OCI-LY7 (cell line): Measurements from ENCODE around the gene PTTG1. TPM values are rescaled to one million over a fixed set of nuclear protein-coding genes. Genes with fewer than 3 reads are reported as not detected.
A peak's percentile ranks its signal among the peaks of the same experiment; 100 is the strongest.

Experiments used
- BruUV-seq: library from RNA; stranded (reverse); fragments of 400-500 nt; replicated peaks from 2 replicates; lab custom pipeline; 2021; lab: Mats Ljungman, UMichigan
- CTCF ChIA-PET: fragments of 300-600 bp; sonication (Branson Sonifier 250); formaldehyde crosslinking; loops from one replicate; lab custom pipeline; 2022; ENCODE audit warnings: antibody characterized with exemption; ENCODE audit not compliant: unreplicated experiment; lab: Charles Lee
- POLR2A ChIA-PET: fragments of 300-600 bp; sonication (Branson Sonifier 250); formaldehyde crosslinking; loops from one replicate; lab custom pipeline; 2022; ENCODE audit warnings: antibody characterized with exemption; lab: Charles Lee
- DNase-seq: peaks from one replicate; pipeline ENCODE4 v3.0.0-alpha.2; 2015; ENCODE audit warnings: low spot score
- H2AFZ ChIP-seq: fragments of 200-600 bp; sonication (generic), shearing (Covaris generic); 2 replicates; pipeline ENCODE4 v1.6.1; 2014; ENCODE audit warnings: mild to moderate bottlenecking, antibody characterized with exemption, low read length, moderate library complexity
- H3K27ac ChIP-seq: fragments of 200-600 bp; sonication (generic); 2 replicates; pipeline ENCODE4 v1.5.1; 2014; ENCODE audit warnings: mixed run types, low read depth, mild to moderate bottlenecking, moderate library complexity, low read length, inconsistent platforms; ENCODE audit not compliant: poor library complexity, severe bottlenecking
- H3K36me3 ChIP-seq: fragments of 200-600 bp; sonication (generic); 2 replicates; pipeline ENCODE4 v1.6.1; 2014; ENCODE audit warnings: mild to moderate bottlenecking, antibody characterized with exemption, low read length, moderate library complexity, mixed read lengths; ENCODE audit not compliant: insufficient read depth
- H3K4me1 ChIP-seq: fragments of 200-600 bp; sonication (generic); 2 replicates; pipeline ENCODE4 v1.5.1; 2014; ENCODE audit warnings: mild to moderate bottlenecking, low read length; ENCODE audit not compliant: insufficient read depth, poor library complexity, severe bottlenecking
- H3K4me2 ChIP-seq: fragments of 200-600 bp; sonication (generic); 2 replicates; pipeline ENCODE4 v1.6.1; 2014; ENCODE audit warnings: mild to moderate bottlenecking, low read length
- H3K4me3 ChIP-seq: fragments of 200-600 bp; sonication (generic); 2 replicates; pipeline ENCODE4 v1.5.1; 2014; ENCODE audit warnings: mild to moderate bottlenecking, low read depth, low read length; ENCODE audit not compliant: poor library complexity, severe bottlenecking
- H3K79me2 ChIP-seq: fragments of 200-600 bp; sonication (generic); 2 replicates; pipeline ENCODE4 v1.6.1; 2016; ENCODE audit warnings: low read depth, mild to moderate bottlenecking, low read length, moderate library complexity, mixed read lengths; ENCODE audit not compliant: insufficient read depth
- H3K9me2 ChIP-seq: fragments of 200-600 bp; sonication (generic); 2 replicates; pipeline ENCODE4 v1.6.1; 2016; ENCODE audit warnings: mild to moderate bottlenecking, low read length, mixed read lengths; ENCODE audit not compliant: insufficient read depth
- H3K9me3 ChIP-seq: fragments of 200-600 bp; sonication (generic); 2 replicates; pipeline ENCODE4 v1.6.1; 2014; ENCODE audit warnings: mild to moderate bottlenecking, mixed run types, low read length, mixed read lengths
- H4K20me1 ChIP-seq: fragments of 200-600 bp; sonication (generic); 2 replicates; pipeline ENCODE4 v1.6.1; 2014; ENCODE audit warnings: mild to moderate bottlenecking, antibody characterized with exemption, low read length, moderate library complexity, mixed read lengths; ENCODE audit not compliant: insufficient read depth
- CTCF ChIP-seq: fragments of 200-600 bp; sonication (generic); conservative IDR thresholded peaks from 2 replicates; pipeline ENCODE4 v1.5.1; 2014; ENCODE audit warnings: mild to moderate bottlenecking, antibody characterized with exemption, low read length, moderate library complexity, mixed read lengths
- EZH2phosphoT487 ChIP-seq: fragments of 200-600 bp; sonication (generic); IDR thresholded peaks from 2 replicates; pipeline ENCODE4 v1.6.1; 2018; ENCODE audit warnings: low read depth, borderline replicate concordance, mild to moderate bottlenecking, mixed run types, antibody characterized with exemption, low read length, moderate library complexity, mixed read lengths
- intact Hi-C: fragments of 100-400 bp; cut with micrococcal nuclease; formaldehyde crosslinking; loops from one replicate; pipeline ENCODE4 v1.10.0; 2022; ENCODE audit not compliant: unreplicated experiment
- total RNA-seq, 2 experiments: library from RNA; depleted of rRNA in 1 of 2; stranded (reverse); fragments of >200 nt in 1 of 2; shearing (Covaris generic) in 1 of 2; gene quantifications; 2 replicates each; pipeline ENCODE4 v1.2.3, GENCODE V29; 2014 to 2022

PTTG1 gene
- total RNA-seq, 2 experiments from 2014 or later: 340 to 480 TPM

- H3K4me1 ChIP-seq: peaks cover 43% of the 10 kb centered on the region
- intact Hi-C loops: loop anchor here (2.0 to 10.0 kb wide), 2 partner anchors 21 to 715 kb away; no protein-coding TSS in a partner anchor
- H3K9me3 ChIP-seq: no peaks in the 10 kb centered on the region
- no TSS peak for BruUV-seq
- H3K79me2 ChIP-seq: peaks cover 73% of the 10 kb centered on the region
- H3K36me3 ChIP-seq: peaks cover 30% of the 10 kb centered on the region
- H3K9me2 ChIP-seq: no peaks in the 10 kb centered on the region
- peak overlapping the region; percentile 98 for H3K27ac ChIP-seq
- ChIA-PET CTCF (no interaction called here), POLR2A (interaction anchor here (0.5 to 3.0 kb wide), 26 partner anchors 8 to 1051 kb away, joined by 3 to 26 read pairs (median 4); partner anchors contain the start of gene FAM200C)
- H2AFZ ChIP-seq: peak overlapping the region; percentile 91
- peak overlapping the region; percentile 88 for H3K4me3 ChIP-seq
- TF ChIP-seq EZH2phosphoT487 (no peak), CTCF (no peak)
- H4K20me1 ChIP-seq: peaks cover 25% of the 10 kb centered on the region
- DNase-seq: no peak
- H3K4me2 ChIP-seq: peak overlapping the region; percentile 99
Observed at GRCh38 chr5:160419458-160420330, 2.0 kb upstream of the PTTG1 start.

GRCh38 chr5:160420331-160420610 is 1.4 kb upstream of the PTTG1 start:
- Histone ChIP-seq H3K36me3 (peaks cover 31% of the 10 kb centered on the region), H2AFZ (peak overlapping the region; percentile 91), H3K9me2 (no peaks in the 10 kb centered on the region), H4K20me1 (peaks cover 26% of the 10 kb centered on the region), H3K27ac (peak overlapping the region; percentile 98), H3K9me3 (no peaks in the 10 kb centered on the region), H3K4me1 (peaks cover 49% of the 10 kb centered on the region), H3K79me2 (peaks cover 79% of the 10 kb centered on the region), H3K4me2 (peak overlapping the region; percentile 99), H3K4me3 (peak overlapping the region; percentile 88)
- DNase-seq: no peak
- ChIA-PET POLR2A (interaction anchor here (0.5 to 3.0 kb wide), 9 partner anchors 9 to 62 kb away, joined by 3 to 26 read pairs (median 5); partner anchors contain the start of gene FAM200C), CTCF (no interaction called here)
- intact Hi-C loops: loop anchor here (10.0 kb wide), 1 partner anchor 715 kb away; no protein-coding TSS in a partner anchor
- TF ChIP-seq EZH2phosphoT487: no peak
- no peak for TF ChIP-seq CTCF
- BruUV-seq: no TSS peak
